HEK293 (cell line): ENCODE results near the gene SS18L1.

ENCODE experiments used
- CTCF ChIA-PET: fragments of 350-600 bp; formaldehyde crosslinking; extraction: SDS; loops from one replicate; lab custom pipeline; 2021; ENCODE audit warnings: antibody characterized with exemption; lab: Yijun Ruan, JAX
- POLR2A ChIA-PET: fragments of 300-600 bp; formaldehyde crosslinking; extraction: SDS; loops from one replicate; lab custom pipeline; 2020; ENCODE audit warnings: antibody characterized with exemption, inconsistent platforms; lab: Yijun Ruan, JAX
- H3K27ac ChIP-seq: fragments of 200-500 bp; sonication (Bioruptor generic); 2 replicates; pipeline ENCODE4 v1.5.1; 2014; ENCODE audit warnings: low read depth, low read length, control low read depth, inconsistent platforms; ENCODE audit errors: extremely low read depth
- H3K36me3 ChIP-seq, 2 experiments: fragments of 200-500 bp in 1 of 2; sonication (Bioruptor generic) in 1 of 2; 1 replicate in 1 of 2; 2 replicates in 1 of 2; pipeline ENCODE4 v1.5.1; 2014 to 2017; ENCODE audit warnings: inconsistent platforms in 2 of 2, low read length in 2 of 2; ENCODE audit not compliant: control insufficient read depth in 2 of 2, insufficient read depth in 1 of 2
- H3K4me1 ChIP-seq: fragments of 200-500 bp; sonication (Bioruptor generic); 2 replicates; pipeline ENCODE4 v1.5.1; 2014; ENCODE audit warnings: mild to moderate bottlenecking, low read length, inconsistent platforms; ENCODE audit not compliant: control insufficient read depth, insufficient read depth
- H3K4me3 ChIP-seq: 2 replicates; pipeline ENCODE4 v1.5.1; 2011; ENCODE audit warnings: low read depth, mild to moderate bottlenecking, control low read depth, low read length, moderate library complexity
- H3K9me3 ChIP-seq: fragments of 200-500 bp; sonication (Bioruptor generic); 2 replicates; pipeline ENCODE4 v1.5.1; 2014; ENCODE audit warnings: low read depth, low read length, inconsistent platforms; ENCODE audit not compliant: control insufficient read depth, insufficient read depth
- GLI4 ChIP-seq: fragments of 450-650 bp; formaldehyde crosslinking; IDR thresholded peaks from 2 replicates; pipeline ENCODE4 v1.5.1; 2016; ENCODE audit warnings: missing biosample characterization, missing genetic modification characterization
- KLF17 ChIP-seq: fragments of 450-650 bp; formaldehyde crosslinking; IDR thresholded peaks from 2 replicates; pipeline ENCODE4 v1.5.1; 2016; ENCODE audit warnings: missing biosample characterization, missing genetic modification characterization
- PRDM10 ChIP-seq: fragments of 450-650 bp; formaldehyde crosslinking; IDR thresholded peaks from 2 replicates; pipeline ENCODE4 v1.5.1; 2016; ENCODE audit warnings: missing biosample characterization, missing genetic modification characterization
- REPIN1 ChIP-seq: fragments of 450-650 bp; formaldehyde crosslinking; IDR thresholded peaks from 2 replicates; pipeline ENCODE4 v1.5.1; 2017; ENCODE audit warnings: missing biosample characterization, missing genetic modification characterization, low read depth
- ZEB2 ChIP-seq: fragments of 450-650 bp; formaldehyde crosslinking; IDR thresholded peaks from 2 replicates; pipeline ENCODE4 v1.5.1; 2016; ENCODE audit warnings: missing biosample characterization, missing genetic modification characterization
- ZFHX2 ChIP-seq: fragments of 450-650 bp; formaldehyde crosslinking; conservative IDR thresholded peaks from 2 replicates; pipeline ENCODE4 v1.5.1; 2016; ENCODE audit warnings: missing biosample characterization, missing genetic modification characterization
- ZFP37 ChIP-seq: fragments of 450-650 bp; formaldehyde crosslinking; IDR thresholded peaks from 2 replicates; pipeline ENCODE4 v1.5.1; 2016; ENCODE audit warnings: missing biosample characterization, missing genetic modification characterization
- ZFP41 ChIP-seq: fragments of 450-650 bp; formaldehyde crosslinking; IDR thresholded peaks from 2 replicates; pipeline ENCODE4 v1.5.1; 2016; ENCODE audit warnings: missing biosample characterization, missing genetic modification characterization, borderline replicate concordance
- ZNF10 ChIP-seq: fragments of 450-650 bp; formaldehyde crosslinking; IDR thresholded peaks from 2 replicates; pipeline ENCODE4 v1.5.1; 2017; ENCODE audit warnings: missing biosample characterization, missing genetic modification characterization
- ZNF112 ChIP-seq: fragments of 450-650 bp; formaldehyde crosslinking; IDR thresholded peaks from 2 replicates; pipeline ENCODE4 v1.5.0; 2017; ENCODE audit warnings: missing biosample characterization, missing genetic modification characterization
- ZNF335 ChIP-seq: fragments of 450-650 bp; formaldehyde crosslinking; conservative IDR thresholded peaks from 2 replicates; pipeline ENCODE4 v1.5.1; 2016; ENCODE audit warnings: missing biosample characterization, missing genetic modification characterization
- ZNF341 ChIP-seq: fragments of 450-650 bp; formaldehyde crosslinking; IDR thresholded peaks from 2 replicates; pipeline ENCODE4; 2016; ENCODE audit warnings: low read depth, missing biosample characterization, missing genetic modification characterization
- ZNF362 ChIP-seq: fragments of 450-650 bp; formaldehyde crosslinking; IDR thresholded peaks from 2 replicates; pipeline ENCODE4 v1.5.1; 2016; ENCODE audit warnings: missing biosample characterization, missing genetic modification characterization
- ZNF366 ChIP-seq: fragments of 450-650 bp; formaldehyde crosslinking; conservative IDR thresholded peaks from 2 replicates; pipeline ENCODE4 v1.5.1; 2016; ENCODE audit warnings: missing biosample characterization, missing genetic modification characterization
- ZNF391 ChIP-seq: fragments of 450-650 bp; formaldehyde crosslinking; IDR thresholded peaks from 2 replicates; pipeline ENCODE4 v1.5.1; 2016; ENCODE audit warnings: low read depth, missing biosample characterization, missing genetic modification characterization, borderline replicate concordance
- ZNF398 ChIP-seq: fragments of 450-650 bp; formaldehyde crosslinking; IDR thresholded peaks from 2 replicates; pipeline ENCODE4 v1.5.1; 2017; ENCODE audit warnings: missing biosample characterization, missing genetic modification characterization
- ZNF513 ChIP-seq: fragments of 450-650 bp; IDR thresholded peaks from 2 replicates; pipeline ENCODE4 v1.5.1; 2018; ENCODE audit warnings: missing biosample characterization, missing genetic modification characterization

The SS18L1 gene

GRCh38 chr20:62104234-62104789 is 39.3 kb upstream of the SS18L1 start:
- CTCF ChIA-PET, result interaction anchor here (0.9 kb wide), 1 partner anchor 9 kb away, joined by 3 read pairs; no protein-coding TSS in a partner anchor

GRCh38 chr20:62104791-62105345 is 38.7 kb upstream of the SS18L1 start:
- CTCF ChIA-PET, result no interaction called here
- H3K9me3 ChIP-seq, result no peaks in the 10 kb centered on the region
- POLR2A ChIA-PET, result interaction anchor here (0.5 to 0.7 kb wide), 2 partner anchors 11 to 209 kb away, joined by 3 to 4 read pairs; no protein-coding TSS in a partner anchor
- no peaks in the 10 kb centered on the region for H3K4me1 ChIP-seq
- TF ChIP-seq ZFP41 (tag by site-specific recombination), result no peak
- TF ChIP-seq PRDM10 (tag by site-specific recombination), result 0 out of 2 replicates have a peak, but pooled peaks have one; percentile 36
- peak; percentile 62 for TF ChIP-seq ZNF362 (tag by site-specific recombination)
- 0 out of 2 replicates have a peak, but pooled peaks have one; percentile 40 for TF ChIP-seq ZEB2 (tag by site-specific recombination)
- peak; percentile 77; the same call in 1 of the 2 replicates for TF ChIP-seq ZNF10
- no peak for TF ChIP-seq GLI4 (tag by site-specific recombination)
- TF ChIP-seq ZNF391 (tag by site-specific recombination), result no peak
- TF ChIP-seq ZFHX2 (tag by site-specific recombination), result peak; percentile 61
- peak; percentile 86 for TF ChIP-seq ZFP37 (tag by site-specific recombination)
- peak; percentile 79 for TF ChIP-seq ZNF398 (tag by site-specific recombination)
- no peak for TF ChIP-seq KLF17 (tag by site-specific recombination)
- no peak for TF ChIP-seq ZNF366
- TF ChIP-seq ZNF335 (tag by site-specific recombination), result peak; percentile 77
- peak; percentile 30; the same call in 1 of the 2 replicates for TF ChIP-seq ZNF513
- H3K27ac ChIP-seq, result no peak overlapping the region
- no peak overlapping the region for H3K4me3 ChIP-seq
- no peaks in the 10 kb centered on the region for H3K36me3 ChIP-seq

More at GRCh38 chr20:62104234-62104789, 39.3 kb upstream of the SS18L1 start:
- H3K27ac ChIP-seq, result no peak overlapping the region
- POLR2A ChIA-PET, result interaction anchor here (0.7 kb wide), 1 partner anchor 210 kb away, joined by 4 read pairs; no protein-coding TSS in a partner anchor
- H3K4me3 ChIP-seq, result no peak overlapping the region
- no peaks in the 10 kb centered on the region for H3K4me1 ChIP-seq
- no peaks in the 10 kb centered on the region for H3K9me3 ChIP-seq
- TF ChIP-seq ZNF341 (no peak), ZNF112 (tag by site-specific recombination) (no peak), REPIN1 (tag by site-specific recombination) (no peak)
- H3K36me3 ChIP-seq, result no peaks in the 10 kb centered on the region
